Measurements from ENCODE around the gene SNX33.

SNX33 gene

GRCh38 chr15:75661100-75661755, 13.5 kb downstream of the SNX33 start:
- peaks cover 31% of the 10 kb centered on the region for H3K36me3 ChIP-seq (ENCODE audit: insufficient read depth, low read length)
- no peak overlapping the region for H3K4me3 ChIP-seq (ENCODE audit: low read length)
- no peaks in the 10 kb centered on the region for H3K9me3 ChIP-seq (ENCODE audit: low read length)
- H3K4me1 ChIP-seq (ENCODE audit: insufficient read depth, low read length): no peaks in the 10 kb centered on the region
- H2AFZ ChIP-seq (ENCODE audit: low read depth, low read length): no peak overlapping the region
- H3K27me3 ChIP-seq (ENCODE audit: insufficient read depth, low read length): no peaks in the 10 kb centered on the region

GRCh38 chr15:75661756-75662140, 14.0 kb downstream of the SNX33 start:
- H3K4me3 ChIP-seq (ENCODE audit: low read length): no peak overlapping the region

DNA sequence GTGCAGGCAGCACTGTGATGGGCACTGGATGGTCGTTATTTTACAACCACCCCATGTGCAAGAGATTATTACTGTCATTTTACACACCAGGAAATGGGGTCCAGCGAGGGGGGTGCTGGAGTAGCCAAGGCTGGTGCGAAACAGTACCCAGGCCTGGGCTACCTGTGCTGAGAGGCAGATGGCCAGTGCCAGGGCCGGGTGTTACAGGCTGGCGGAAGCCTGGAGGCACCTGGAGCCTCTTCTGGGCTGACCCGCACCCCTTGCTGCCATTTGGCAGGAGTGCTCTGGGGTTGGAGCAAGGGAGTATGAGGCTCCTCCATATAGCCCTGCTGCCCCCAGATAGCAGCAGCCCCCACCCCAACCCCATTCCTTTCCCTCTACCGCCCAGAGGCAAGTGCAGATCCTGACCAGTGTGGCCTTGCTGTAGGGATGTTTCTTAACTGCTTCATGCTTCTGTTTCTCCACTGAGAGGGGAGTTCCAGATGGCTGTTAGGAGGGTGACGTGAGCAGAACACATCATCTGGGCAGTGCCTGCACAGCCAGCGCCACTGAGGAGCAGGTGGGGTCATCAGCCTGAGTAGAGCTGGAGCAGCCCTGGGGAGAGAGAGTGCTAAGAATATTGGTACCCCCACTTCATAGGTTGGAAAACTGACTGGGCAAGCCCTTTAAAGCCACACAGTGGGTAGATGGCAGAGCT, 15.3 kb downstream of the SNX33 start:
- no peaks in the 10 kb centered on the region for H3K9me3 ChIP-seq (ENCODE audit: low read length)
- H2AFZ ChIP-seq (ENCODE audit: low read depth, low read length): no peak overlapping the region
- no peaks in the 10 kb centered on the region for H3K27me3 ChIP-seq (ENCODE audit: insufficient read depth, low read length)
- no peaks in the 10 kb centered on the region for H3K4me1 ChIP-seq (ENCODE audit: insufficient read depth, low read length)
- H3K36me3 ChIP-seq (ENCODE audit: insufficient read depth, low read length): peaks cover 16% of the 10 kb centered on the region
- no peak overlapping the region for H3K4me3 ChIP-seq (ENCODE audit: low read length)

More at GRCh38 chr15:75661756-75662140, 14.0 kb downstream of the SNX33 start:
- Histone ChIP-seq H3K27me3 (ENCODE audit: insufficient read depth, low read length) (no peaks in the 10 kb centered on the region), H3K4me1 (ENCODE audit: insufficient read depth, low read length) (no peaks in the 10 kb centered on the region), H3K9me3 (ENCODE audit: low read length) (no peaks in the 10 kb centered on the region), H3K36me3 (ENCODE audit: insufficient read depth, low read length) (peaks cover 26% of the 10 kb centered on the region), H2AFZ (ENCODE audit: low read depth, low read length) (no peak overlapping the region)

DNA sequence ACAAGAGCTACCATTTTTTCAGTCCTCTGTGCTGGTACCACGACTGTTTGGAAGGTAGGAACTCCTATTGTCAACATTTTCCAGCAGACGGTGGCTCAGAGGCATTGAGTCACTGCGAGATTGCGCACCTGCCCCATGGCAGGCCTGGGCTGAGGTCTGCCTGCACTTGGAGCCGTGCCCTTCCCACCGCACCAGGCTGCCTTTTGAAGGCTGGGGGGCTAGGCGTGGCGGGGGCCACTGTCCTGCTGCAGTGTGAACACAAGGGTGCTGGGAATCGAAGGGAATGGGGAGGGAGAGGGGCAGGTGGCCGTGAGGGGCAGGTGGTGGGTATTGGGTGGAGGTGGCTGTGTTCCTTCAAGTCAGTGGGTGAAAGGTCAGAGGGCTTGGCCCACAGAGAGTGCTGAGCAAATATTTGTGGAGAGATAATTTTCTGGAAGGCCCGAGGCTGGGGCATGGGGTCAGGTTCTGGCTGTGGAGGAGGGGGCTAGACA, 16.3 kb downstream of the SNX33 start:
- Histone ChIP-seq H3K9me3 (ENCODE audit: low read length) (no peaks in the 10 kb centered on the region), H3K4me1 (ENCODE audit: insufficient read depth, low read length) (no peaks in the 10 kb centered on the region), H3K36me3 (ENCODE audit: insufficient read depth, low read length) (peaks cover 5% of the 10 kb centered on the region), H2AFZ (ENCODE audit: low read depth, low read length) (no peak overlapping the region), H3K4me3 (ENCODE audit: low read length) (no peak overlapping the region), H3K27me3 (ENCODE audit: insufficient read depth, low read length) (no peaks in the 10 kb centered on the region)

DNA sequence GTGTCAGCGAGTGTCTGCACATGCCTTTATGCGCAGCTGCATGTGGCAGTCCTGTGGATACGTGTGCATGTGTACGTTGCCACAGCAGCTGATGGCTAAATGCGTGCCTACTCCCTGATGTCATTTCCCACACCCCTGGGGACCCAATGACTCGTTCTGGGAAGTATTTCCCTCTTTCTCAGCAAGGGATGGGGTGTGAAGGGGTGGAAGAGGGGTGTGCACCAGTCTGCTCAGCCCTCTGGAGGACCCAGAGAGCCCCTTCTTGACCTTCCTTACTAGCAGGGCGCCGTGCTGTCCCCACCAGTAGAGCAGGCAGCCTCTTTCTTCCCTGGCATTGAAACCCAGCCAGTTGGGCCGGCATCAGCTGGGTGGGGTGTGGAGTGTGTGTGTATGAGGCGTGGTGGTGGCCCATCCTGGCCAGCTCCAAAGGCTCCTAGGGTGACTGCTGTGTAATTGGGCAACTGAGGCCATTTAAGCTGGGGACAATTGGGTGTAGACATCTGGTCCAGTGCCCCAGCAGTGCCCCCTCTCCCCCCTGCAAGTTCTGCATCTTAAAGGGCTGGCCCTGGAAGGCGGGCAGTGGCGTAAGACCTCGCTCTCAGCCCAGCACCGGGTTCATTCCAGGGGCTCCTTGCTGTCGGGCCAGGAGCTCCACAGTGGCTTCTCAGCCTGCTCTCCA, 19.2 kb downstream of the SNX33 start:
- H3K27me3 ChIP-seq (ENCODE audit: insufficient read depth, low read length): no peaks in the 10 kb centered on the region
- no peak overlapping the region for H3K4me3 ChIP-seq (ENCODE audit: low read length)

DNA sequence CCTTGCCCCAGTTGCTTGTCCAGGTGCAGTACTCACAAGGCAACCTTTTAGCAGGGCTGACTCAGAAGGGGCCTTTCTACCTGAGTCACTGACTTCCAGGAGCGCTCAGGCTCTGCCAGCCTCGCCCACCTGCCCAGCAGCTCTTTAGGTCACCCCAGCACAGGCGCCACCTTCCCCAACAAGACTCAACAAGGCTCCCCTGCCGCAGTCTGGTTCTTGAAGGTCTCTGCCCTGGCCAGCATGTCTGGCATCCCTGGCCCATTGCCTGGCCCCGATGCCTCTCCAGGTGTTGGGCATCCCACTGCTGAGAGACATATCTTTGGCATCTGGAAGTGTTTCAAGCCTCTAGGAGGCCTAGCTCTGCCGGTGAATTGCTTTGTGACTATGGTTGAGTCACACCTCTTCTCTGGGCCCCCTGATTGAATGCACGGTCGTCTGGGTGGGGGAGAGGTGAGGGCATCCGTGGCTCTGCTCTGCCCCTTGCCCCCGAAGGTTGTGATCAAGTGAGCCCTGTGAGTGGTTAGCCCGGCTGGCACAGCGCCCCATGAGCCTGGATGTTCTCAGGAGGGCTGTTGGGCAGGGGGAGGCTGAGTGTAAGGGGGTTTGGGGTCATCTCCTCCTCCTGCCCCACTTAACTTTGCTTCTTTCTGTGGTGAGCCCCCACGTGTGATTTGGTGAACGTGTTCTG, 21.6 kb downstream of the SNX33 start:
- peaks cover 1% of the 10 kb centered on the region for H3K4me1 ChIP-seq (ENCODE audit: insufficient read depth, low read length)
- no peak overlapping the region for H2AFZ ChIP-seq (ENCODE audit: low read depth, low read length)
- no peaks in the 10 kb centered on the region for H3K27me3 ChIP-seq (ENCODE audit: insufficient read depth, low read length)
- no peaks in the 10 kb centered on the region for H3K9me3 ChIP-seq (ENCODE audit: low read length)
- H3K4me3 ChIP-seq (ENCODE audit: low read length): no peak overlapping the region
- no peaks in the 10 kb centered on the region for H3K36me3 ChIP-seq (ENCODE audit: insufficient read depth, low read length)

More for the DNA sequence above, 19.2 kb downstream of the SNX33 start:
- no peaks in the 10 kb centered on the region for H3K4me1 ChIP-seq (ENCODE audit: insufficient read depth, low read length)
- no peaks in the 10 kb centered on the region for H3K36me3 ChIP-seq (ENCODE audit: insufficient read depth, low read length)
- no peaks in the 10 kb centered on the region for H3K9me3 ChIP-seq (ENCODE audit: low read length)
- no peak overlapping the region for H2AFZ ChIP-seq (ENCODE audit: low read depth, low read length)

DNA sequence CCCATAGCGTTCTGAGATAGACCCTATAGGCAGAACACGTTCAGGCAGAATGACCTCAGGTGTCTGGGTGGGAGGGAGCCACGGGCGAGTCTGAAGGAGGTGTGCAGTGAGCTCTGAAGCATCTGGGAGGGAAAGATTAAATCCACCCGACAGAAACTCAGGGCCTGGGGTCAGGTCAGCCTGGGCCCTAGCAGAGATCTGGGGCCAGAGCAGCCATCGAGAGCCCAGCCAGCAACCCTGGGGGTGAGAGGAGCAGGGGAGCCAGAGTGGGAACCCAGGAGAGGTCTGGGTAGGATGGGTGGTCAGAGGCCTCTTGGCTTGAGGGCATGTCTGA, 22.1 kb downstream of the SNX33 start:
- Histone ChIP-seq H3K36me3 (ENCODE audit: insufficient read depth, low read length) (no peaks in the 10 kb centered on the region), H2AFZ (ENCODE audit: low read depth, low read length) (no peak overlapping the region), H3K4me1 (ENCODE audit: insufficient read depth, low read length) (peaks cover 4% of the 10 kb centered on the region), H3K9me3 (ENCODE audit: low read length) (no peaks in the 10 kb centered on the region), H3K27me3 (ENCODE audit: insufficient read depth, low read length) (no peaks in the 10 kb centered on the region), H3K4me3 (ENCODE audit: low read length) (no peak overlapping the region)

DNA sequence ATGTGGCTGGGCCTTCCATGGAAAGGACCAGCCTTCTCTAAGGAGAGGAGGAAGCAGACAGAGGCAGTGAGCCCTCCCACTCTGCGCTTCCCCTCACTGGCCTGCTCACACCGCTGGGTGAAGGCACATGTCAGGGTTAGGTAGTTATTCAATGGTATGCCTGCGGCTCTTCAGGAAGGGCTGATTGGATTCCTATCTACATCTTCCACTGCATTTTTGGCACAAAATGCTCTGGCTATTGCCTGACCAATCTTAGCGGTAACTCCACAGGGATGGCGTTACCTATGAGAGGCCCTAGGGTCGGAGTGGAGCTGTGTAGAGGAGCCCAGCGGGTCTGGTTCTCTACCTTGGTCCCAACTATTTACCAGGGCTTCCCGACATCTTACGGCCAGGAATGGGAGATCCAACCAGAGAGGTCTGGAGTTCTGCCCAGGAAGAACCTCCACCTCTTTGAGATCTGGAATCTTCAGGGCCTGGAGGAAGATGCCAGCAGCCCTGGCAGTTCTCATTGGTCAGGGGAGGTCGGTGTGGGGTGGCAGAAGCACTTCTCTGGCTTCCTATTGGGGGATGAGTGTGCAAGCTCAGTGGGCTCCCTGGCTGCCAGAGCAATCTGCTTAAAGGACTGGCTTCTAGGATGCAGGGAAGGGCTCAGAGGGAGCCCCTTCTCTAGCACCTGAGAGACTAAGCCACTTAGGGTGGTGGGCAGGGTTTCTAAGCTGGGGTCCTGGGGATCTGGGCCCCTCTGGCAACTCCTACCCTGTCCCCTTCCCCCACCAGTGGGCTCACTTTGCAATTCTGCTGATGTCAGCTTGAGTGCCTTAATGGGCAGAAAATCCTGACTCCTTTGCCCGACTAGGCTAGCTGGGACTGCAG, 24.3 kb downstream of the SNX33 start:
- no peak overlapping the region for H2AFZ ChIP-seq (ENCODE audit: low read depth, low read length)
- no peak overlapping the region for H3K4me3 ChIP-seq (ENCODE audit: low read length)
- peaks cover 4% of the 10 kb centered on the region for H3K4me1 ChIP-seq (ENCODE audit: insufficient read depth, low read length)
- H3K36me3 ChIP-seq (ENCODE audit: insufficient read depth, low read length): no peaks in the 10 kb centered on the region
- H3K27me3 ChIP-seq (ENCODE audit: insufficient read depth, low read length): no peaks in the 10 kb centered on the region
- H3K9me3 ChIP-seq (ENCODE audit: low read length): no peaks in the 10 kb centered on the region

DNA sequence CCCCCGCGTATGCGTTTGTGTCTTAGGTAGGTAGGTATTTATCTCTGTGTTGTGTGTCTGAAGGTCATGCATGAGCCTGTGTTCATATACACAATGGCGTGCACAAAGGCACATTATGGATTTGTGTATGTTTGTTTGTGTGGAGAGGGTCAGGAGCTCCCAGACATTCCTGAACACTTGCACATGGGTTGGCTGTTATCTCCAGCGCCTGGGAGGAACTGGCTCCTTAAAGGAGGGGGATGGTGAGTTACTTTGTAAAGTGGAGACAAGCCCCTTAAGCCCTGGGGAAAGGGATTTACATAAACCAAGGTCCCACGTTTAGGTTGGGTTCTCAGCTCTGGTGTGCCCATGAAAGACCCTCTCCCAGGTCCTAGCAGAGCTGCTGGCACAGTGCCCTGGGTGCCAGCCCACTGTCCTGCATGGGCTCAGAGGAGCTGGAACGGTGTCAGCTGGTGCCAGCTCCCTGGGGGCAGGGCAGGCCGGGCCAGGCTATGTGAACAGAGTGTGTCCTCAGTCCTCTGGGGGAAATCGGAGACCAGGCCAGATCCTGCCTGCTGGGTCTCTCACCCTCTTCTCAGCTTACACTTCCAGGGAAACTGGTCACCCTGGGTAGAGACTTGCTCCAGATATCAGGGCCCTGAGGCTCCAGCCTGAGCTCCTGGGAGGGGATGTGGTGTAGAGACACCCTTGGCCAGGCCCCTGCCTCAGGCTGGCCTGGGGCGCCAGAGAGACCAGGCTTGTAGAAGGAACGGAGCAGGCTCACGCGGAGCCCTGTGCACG, 25.1 kb downstream of the SNX33 start:
- Histone ChIP-seq H3K9me3 (ENCODE audit: low read length) (no peaks in the 10 kb centered on the region), H3K4me3 (ENCODE audit: low read length) (no peak overlapping the region), H3K36me3 (ENCODE audit: insufficient read depth, low read length) (no peaks in the 10 kb centered on the region), H3K27me3 (ENCODE audit: insufficient read depth, low read length) (no peaks in the 10 kb centered on the region), H3K4me1 (ENCODE audit: insufficient read depth, low read length) (peaks cover 10% of the 10 kb centered on the region), H2AFZ (ENCODE audit: low read depth, low read length) (no peak overlapping the region)

- Histone ChIP-seq H2AFZ (ENCODE audit: low read depth, low read length) (no peak overlapping the region), H3K36me3 (ENCODE audit: insufficient read depth, low read length) (no peaks in the 10 kb centered on the region), H3K4me1 (ENCODE audit: insufficient read depth, low read length) (peaks cover 11% of the 10 kb centered on the region), H3K9me3 (ENCODE audit: low read length) (no peaks in the 10 kb centered on the region), H3K27me3 (ENCODE audit: insufficient read depth, low read length) (no peaks in the 10 kb centered on the region), H3K4me3 (ENCODE audit: low read length) (no peak overlapping the region)
Observed at GRCh38 chr15:75673426-75674235, 25.9 kb downstream of the SNX33 start.

DNA sequence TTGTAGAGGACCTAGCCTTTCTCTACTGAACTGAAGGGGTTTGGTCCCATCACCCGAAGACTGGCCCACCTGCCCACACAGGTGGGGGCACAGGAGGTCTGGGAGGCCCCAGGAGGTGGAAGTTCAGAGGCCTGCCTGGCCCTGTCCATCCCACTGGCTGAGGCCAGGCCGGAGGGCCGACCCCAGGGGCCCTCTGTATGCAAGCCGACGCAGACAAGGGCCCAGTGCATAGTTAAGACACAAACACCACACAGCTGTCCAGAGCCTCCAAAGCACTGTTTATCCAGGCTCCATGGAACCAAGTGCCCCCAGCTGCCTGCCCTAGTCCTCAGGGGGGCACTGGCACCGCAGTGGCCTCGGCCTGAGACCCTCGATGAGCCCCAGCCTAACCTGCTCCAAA, 26.7 kb downstream of the SNX33 start:
- no peaks in the 10 kb centered on the region for H3K27me3 ChIP-seq (ENCODE audit: insufficient read depth, low read length)
- no peaks in the 10 kb centered on the region for H3K36me3 ChIP-seq (ENCODE audit: insufficient read depth, low read length)
- H2AFZ ChIP-seq (ENCODE audit: low read depth, low read length): no peak overlapping the region
- H3K4me3 ChIP-seq (ENCODE audit: low read length): no peak overlapping the region
- peaks cover 11% of the 10 kb centered on the region for H3K4me1 ChIP-seq (ENCODE audit: insufficient read depth, low read length)
- no peaks in the 10 kb centered on the region for H3K9me3 ChIP-seq (ENCODE audit: low read length)

All from neuron (in vitro differentiated cells).